ENCODE results near the gene CACNG4.

Gene CACNG4

GRCh38 chr17:66978514-66979061 lies 14.1 kb downstream of the CACNG4 start:
- Histone ChIP-seq H3K4me1 (ENCODE audit: control insufficient read depth in 5 of 5, insufficient read depth in 5 of 5, low read length in 5 of 5) (peaks cover 0 to 36% (median 28%) of the 10 kb centered on the region in 5 donors), H3K9ac (ENCODE audit: low read length in 5 of 5) (no peak overlapping the region), H3K4me3 (ENCODE audit: low read depth in 1 of 5, low read length in 5 of 5) (no peak overlapping the region), H3K36me3 (ENCODE audit: control insufficient read depth in 5 of 5, insufficient read depth in 5 of 5, low read length in 5 of 5) (no peaks in the 10 kb centered on the region), H3K9me3 (ENCODE audit: control insufficient read depth in 5 of 5, low read length in 5 of 5) (no peaks in the 10 kb centered on the region), H3K27me3 (ENCODE audit: control insufficient read depth in 5 of 5, insufficient read depth in 4 of 5, low read length in 5 of 5) (peaks cover 8 to 26% (median 21%) of the 10 kb centered on the region in 5 donors), H3K27ac (ENCODE audit: low read depth, low read length) (no peak overlapping the region)

- Histone ChIP-seq H3K4me1 (ENCODE audit: control insufficient read depth in 5 of 5, insufficient read depth in 5 of 5, low read length in 5 of 5) (peaks cover 0 to 36% (median 28%) of the 10 kb centered on the region in 5 donors), H3K27me3 (ENCODE audit: control insufficient read depth in 5 of 5, insufficient read depth in 4 of 5, low read length in 5 of 5) (peaks cover 13 to 28% (median 23%) of the 10 kb centered on the region in 5 donors), H3K4me3 (ENCODE audit: low read depth in 1 of 5, low read length in 5 of 5) (no peak overlapping the region), H3K9me3 (ENCODE audit: control insufficient read depth in 5 of 5, low read length in 5 of 5) (no peaks in the 10 kb centered on the region), H3K9ac (ENCODE audit: low read length in 5 of 5) (no peak overlapping the region), H3K27ac (ENCODE audit: low read depth, low read length) (no peak overlapping the region), H3K36me3 (ENCODE audit: control insufficient read depth in 5 of 5, insufficient read depth in 5 of 5, low read length in 5 of 5) (no peaks in the 10 kb centered on the region)
These were observed 16.4 kb downstream of the CACNG4 start for GRCh38 chr17:66980896-66981295.

GRCh38 chr17:66981983-66982508 lies 17.5 kb downstream of the CACNG4 start:
- Histone ChIP-seq H3K9ac (ENCODE audit: low read length in 5 of 5) (no peak overlapping the region), H3K4me1 (ENCODE audit: control insufficient read depth in 5 of 5, insufficient read depth in 5 of 5, low read length in 5 of 5) (peaks cover 0 to 31% (median 25%) of the 10 kb centered on the region in 5 donors), H3K27ac (ENCODE audit: low read depth, low read length) (no peak overlapping the region), H3K9me3 (ENCODE audit: control insufficient read depth in 5 of 5, low read length in 5 of 5) (no peaks in the 10 kb centered on the region), H3K27me3 (ENCODE audit: control insufficient read depth in 5 of 5, insufficient read depth in 4 of 5, low read length in 5 of 5) (peaks cover 13 to 26% (median 21%) of the 10 kb centered on the region in 5 donors), H3K36me3 (ENCODE audit: control insufficient read depth in 5 of 5, insufficient read depth in 5 of 5, low read length in 5 of 5) (no peaks in the 10 kb centered on the region), H3K4me3 (ENCODE audit: low read depth in 1 of 5, low read length in 5 of 5) (no peak overlapping the region)

DNA sequence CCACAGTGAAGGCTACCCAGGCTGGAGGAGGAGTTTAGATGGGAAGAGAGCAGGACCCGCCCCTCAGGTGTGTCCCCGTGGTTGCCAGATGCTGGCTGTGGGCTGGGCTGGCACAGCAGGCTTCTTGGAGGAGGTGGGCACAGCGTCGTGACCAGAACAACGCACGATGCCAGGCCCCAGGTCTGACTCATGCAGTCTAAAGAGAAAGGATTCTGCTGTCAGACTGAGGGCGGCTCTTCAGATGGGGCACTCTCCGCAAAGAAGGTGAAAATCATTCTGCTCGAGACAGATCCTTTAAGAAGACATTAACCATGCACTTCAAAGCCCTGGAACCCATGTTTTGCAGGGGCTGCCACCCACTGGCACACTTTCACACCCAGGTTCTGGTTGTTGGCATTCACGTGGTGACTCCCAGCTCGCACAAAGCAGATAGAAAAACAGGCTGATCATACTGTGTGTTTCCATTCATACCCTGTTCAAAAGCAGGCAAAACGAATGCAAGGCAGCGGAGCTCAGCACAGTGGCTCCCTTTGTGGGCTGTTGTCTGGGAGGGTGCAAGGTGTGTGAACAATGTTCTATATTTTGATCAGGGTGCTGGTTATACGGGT lies 19.0 kb downstream of the CACNG4 start:
- no peak overlapping the region for H3K27ac ChIP-seq (ENCODE audit: low read depth, low read length)
- peaks cover 0 to 20% (median 17%) of the 10 kb centered on the region in 5 donors for H3K4me1 ChIP-seq (ENCODE audit: control insufficient read depth in 5 of 5, insufficient read depth in 5 of 5, low read length in 5 of 5)
- no peaks in the 10 kb centered on the region for H3K36me3 ChIP-seq (ENCODE audit: control insufficient read depth in 5 of 5, insufficient read depth in 5 of 5, low read length in 5 of 5)
- peaks cover 13 to 33% (median 25%) of the 10 kb centered on the region in 5 donors for H3K27me3 ChIP-seq (ENCODE audit: control insufficient read depth in 5 of 5, insufficient read depth in 4 of 5, low read length in 5 of 5)
- no peaks in the 10 kb centered on the region for H3K9me3 ChIP-seq (ENCODE audit: control insufficient read depth in 5 of 5, low read length in 5 of 5)
- no peak overlapping the region for H3K9ac ChIP-seq (ENCODE audit: low read length in 5 of 5)
- H3K4me3 ChIP-seq (ENCODE audit: low read depth in 1 of 5, low read length in 5 of 5): no peak overlapping the region

DNA sequence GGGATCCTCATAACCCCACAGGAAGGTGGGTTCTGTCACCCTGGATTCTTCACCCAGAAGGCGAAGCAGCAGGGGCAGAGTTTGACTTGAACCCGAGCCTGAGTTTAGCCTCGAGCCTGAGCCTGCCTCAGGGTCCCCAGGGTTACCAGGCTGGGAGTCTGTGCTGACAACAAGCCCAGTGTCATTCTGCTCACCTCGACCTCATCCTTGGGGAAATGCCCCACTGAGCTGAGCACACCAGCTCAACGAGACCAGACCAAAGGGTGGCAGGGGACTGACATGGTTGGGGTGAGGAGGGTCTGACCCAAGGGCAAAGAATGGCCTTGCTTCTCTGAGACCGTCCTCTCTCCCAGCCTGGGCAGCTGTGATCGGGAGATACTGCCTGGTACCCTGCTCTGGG lies 20.2 kb downstream of the CACNG4 start:
- peaks cover 13 to 33% (median 25%) of the 10 kb centered on the region in 5 donors for H3K27me3 ChIP-seq (ENCODE audit: control insufficient read depth in 5 of 5, insufficient read depth in 4 of 5, low read length in 5 of 5)
- H3K4me1 ChIP-seq (ENCODE audit: control insufficient read depth in 5 of 5, insufficient read depth in 5 of 5, low read length in 5 of 5): peaks cover 0 to 9% (median 8%) of the 10 kb centered on the region in 5 donors
- H3K36me3 ChIP-seq (ENCODE audit: control insufficient read depth in 5 of 5, insufficient read depth in 5 of 5, low read length in 5 of 5): no peaks in the 10 kb centered on the region
- H3K4me3 ChIP-seq (ENCODE audit: low read depth in 1 of 5, low read length in 5 of 5): no peak overlapping the region
- H3K27ac ChIP-seq (ENCODE audit: low read depth, low read length): no peak overlapping the region
- no peak overlapping the region for H3K9ac ChIP-seq (ENCODE audit: low read length in 5 of 5)
- no peaks in the 10 kb centered on the region for H3K9me3 ChIP-seq (ENCODE audit: control insufficient read depth in 5 of 5, low read length in 5 of 5)

GRCh38 chr17:66985338-66986237 lies 21.1 kb downstream of the CACNG4 start:
- no peak overlapping the region for H3K27ac ChIP-seq (ENCODE audit: low read depth, low read length)
- no peak overlapping the region for H3K4me3 ChIP-seq (ENCODE audit: low read depth in 1 of 5, low read length in 5 of 5)
- H3K9ac ChIP-seq (ENCODE audit: low read length in 5 of 5): no peak overlapping the region
- H3K27me3 ChIP-seq (ENCODE audit: control insufficient read depth in 5 of 5, insufficient read depth in 4 of 5, low read length in 5 of 5): peaks cover 13 to 33% (median 30%) of the 10 kb centered on the region in 5 donors
- peaks cover 0 to 3% (median 0%) of the 10 kb centered on the region in 5 donors for H3K4me1 ChIP-seq (ENCODE audit: control insufficient read depth in 5 of 5, insufficient read depth in 5 of 5, low read length in 5 of 5)
- H3K9me3 ChIP-seq (ENCODE audit: control insufficient read depth in 5 of 5, low read length in 5 of 5): no peaks in the 10 kb centered on the region
- no peaks in the 10 kb centered on the region for H3K36me3 ChIP-seq (ENCODE audit: control insufficient read depth in 5 of 5, insufficient read depth in 5 of 5, low read length in 5 of 5)

DNA sequence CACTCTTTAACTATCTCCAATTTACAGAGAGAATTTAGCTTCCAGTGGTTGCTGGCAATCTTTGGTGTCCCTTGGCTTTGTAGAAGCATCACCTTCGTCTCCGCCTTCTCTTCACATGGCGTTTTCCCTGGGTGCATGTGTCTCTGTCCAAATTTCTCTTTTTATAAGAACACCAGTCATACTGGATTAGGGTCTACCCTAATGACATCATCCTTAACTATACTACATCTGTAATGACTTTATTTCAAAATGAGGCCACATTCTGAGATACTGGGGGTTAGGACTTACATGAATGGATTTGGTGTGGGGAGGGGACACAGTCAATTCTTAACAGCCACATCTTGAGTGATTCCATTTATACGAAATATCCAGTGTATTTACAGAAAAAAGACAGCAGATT lies 22.2 kb downstream of the CACNG4 start:
- Histone ChIP-seq H3K27me3 (ENCODE audit: control insufficient read depth in 5 of 5, insufficient read depth in 4 of 5, low read length in 5 of 5) (peaks cover 13 to 33% (median 30%) of the 10 kb centered on the region in 5 donors), H3K36me3 (ENCODE audit: control insufficient read depth in 5 of 5, insufficient read depth in 5 of 5, low read length in 5 of 5) (no peaks in the 10 kb centered on the region), H3K9me3 (ENCODE audit: control insufficient read depth in 5 of 5, low read length in 5 of 5) (no peaks in the 10 kb centered on the region), H3K4me3 (ENCODE audit: low read depth in 1 of 5, low read length in 5 of 5) (no peak overlapping the region), H3K9ac (ENCODE audit: low read length in 5 of 5) (no peak overlapping the region), H3K27ac (ENCODE audit: low read depth, low read length) (no peak overlapping the region), H3K4me1 (ENCODE audit: control insufficient read depth in 5 of 5, insufficient read depth in 5 of 5, low read length in 5 of 5) (peaks cover 0 to 3% (median 0%) of the 10 kb centered on the region in 5 donors)

DNA sequence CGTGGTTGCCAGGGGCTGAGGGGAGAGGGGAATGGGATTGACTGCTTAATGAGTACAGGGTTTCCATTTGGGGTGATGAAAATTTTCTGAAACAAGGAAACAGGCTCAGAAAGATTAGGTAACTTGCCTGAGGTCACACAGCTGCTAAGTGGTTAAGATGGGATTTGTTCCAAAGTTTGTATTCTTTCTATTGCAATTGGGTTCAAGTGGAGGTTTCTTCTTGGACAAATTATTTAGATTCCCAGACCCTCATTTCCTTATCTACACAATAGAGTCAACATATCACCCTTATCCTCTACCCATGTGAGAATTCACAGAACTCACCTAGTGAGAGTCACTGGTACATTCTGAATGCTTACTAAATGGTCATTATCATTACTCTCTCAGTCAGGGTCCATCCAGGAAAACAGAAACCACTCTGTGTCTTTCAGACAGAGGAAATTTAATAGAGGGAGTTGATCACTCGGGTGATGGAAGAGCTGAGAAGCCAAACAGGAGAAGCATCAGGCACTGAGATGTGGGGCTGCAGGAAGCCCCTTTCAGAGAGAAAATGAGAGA lies 22.6 kb downstream of the CACNG4 start:
- Histone ChIP-seq H3K9ac (ENCODE audit: low read length in 5 of 5) (no peak overlapping the region), H3K27ac (ENCODE audit: low read depth, low read length) (no peak overlapping the region), H3K27me3 (ENCODE audit: control insufficient read depth in 5 of 5, insufficient read depth in 4 of 5, low read length in 5 of 5) (peaks cover 13 to 33% (median 30%) of the 10 kb centered on the region in 5 donors), H3K4me3 (ENCODE audit: low read depth in 1 of 5, low read length in 5 of 5) (no peak overlapping the region), H3K9me3 (ENCODE audit: control insufficient read depth in 5 of 5, low read length in 5 of 5) (no peaks in the 10 kb centered on the region), H3K4me1 (ENCODE audit: control insufficient read depth in 5 of 5, insufficient read depth in 5 of 5, low read length in 5 of 5) (peaks cover 0 to 3% (median 0%) of the 10 kb centered on the region in 5 donors), H3K36me3 (ENCODE audit: control insufficient read depth in 5 of 5, insufficient read depth in 5 of 5, low read length in 5 of 5) (no peaks in the 10 kb centered on the region)

DNA sequence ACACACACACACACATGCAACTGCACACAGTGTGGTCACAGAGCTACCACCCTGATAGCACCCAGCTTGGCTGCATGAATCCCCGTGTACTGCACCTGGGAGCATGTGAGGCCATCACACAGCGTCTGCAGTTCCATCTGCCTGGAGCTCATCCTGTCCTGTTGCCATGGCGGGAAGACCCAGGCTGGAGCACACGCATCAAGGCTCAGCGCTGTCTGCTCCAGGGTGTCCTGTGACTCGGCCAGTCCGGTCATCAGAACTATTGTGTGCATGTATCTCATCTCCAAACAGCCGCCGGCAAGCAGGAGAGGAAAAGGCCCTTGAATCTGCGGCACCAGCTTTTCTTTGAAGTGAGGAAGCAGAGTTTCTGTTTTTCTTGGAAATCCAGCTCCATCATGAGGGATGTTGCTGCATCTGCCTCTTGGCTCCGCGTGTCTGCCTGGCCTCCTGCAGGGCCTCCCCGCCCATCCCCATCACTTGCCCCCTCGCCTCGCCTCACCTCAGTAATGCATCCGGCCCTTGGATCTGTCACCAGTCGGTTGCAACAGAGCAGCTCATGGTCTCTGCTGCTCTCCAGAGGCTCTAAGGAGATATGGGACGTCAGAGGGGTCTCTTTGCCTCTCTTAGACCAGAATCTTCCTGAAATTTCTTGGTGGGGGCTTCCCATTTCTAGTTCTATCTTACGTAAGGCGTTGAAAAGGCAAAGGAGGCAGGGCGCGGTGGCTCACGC lies 23.7 kb downstream of the CACNG4 start:
- H3K9ac ChIP-seq (ENCODE audit: low read length in 5 of 5): no peak overlapping the region
- no peaks in the 10 kb centered on the region for H3K36me3 ChIP-seq (ENCODE audit: control insufficient read depth in 5 of 5, insufficient read depth in 5 of 5, low read length in 5 of 5)
- no peak overlapping the region for H3K4me3 ChIP-seq (ENCODE audit: low read depth in 1 of 5, low read length in 5 of 5)
- H3K27ac ChIP-seq (ENCODE audit: low read depth, low read length): no peak overlapping the region
- H3K4me1 ChIP-seq (ENCODE audit: control insufficient read depth in 5 of 5, insufficient read depth in 5 of 5, low read length in 5 of 5): peaks cover 0 to 3% (median 0%) of the 10 kb centered on the region in 5 donors
- H3K27me3 ChIP-seq (ENCODE audit: control insufficient read depth in 5 of 5, insufficient read depth in 4 of 5, low read length in 5 of 5): peaks cover 12 to 32% (median 26%) of the 10 kb centered on the region in 5 donors
- H3K9me3 ChIP-seq (ENCODE audit: control insufficient read depth in 5 of 5, low read length in 5 of 5): no peaks in the 10 kb centered on the region

Data from subcutaneous abdominal adipose tissue (tissue), 5 donors.